Subcutaneous abdominal adipose tissue (tissue), 5 donors: ENCODE data around the gene ADAMTS16.

Experiments used
- H3K27ac ChIP-seq: one replicate; pipeline ENCODE4 v1.7.0; 2013; ENCODE audit warnings: low read depth, mild to moderate bottlenecking, inconsistent platforms, low read length, moderate library complexity
- H3K27me3 ChIP-seq, 5 donors: one replicate each; pipeline ENCODE4 v1.7.0; 2013; ENCODE audit warnings: low read length in 5 of 5, inconsistent platforms in 1 of 5; ENCODE audit not compliant: control insufficient read depth in 5 of 5, insufficient read depth in 4 of 5
- H3K36me3 ChIP-seq, 5 donors: one replicate each; pipeline ENCODE4 v1.7.0; 2013; ENCODE audit warnings: low read length in 5 of 5; ENCODE audit not compliant: control insufficient read depth in 5 of 5, insufficient read depth in 5 of 5
- H3K4me1 ChIP-seq, 5 donors: one replicate each; pipeline ENCODE4 v1.7.0; 2013; ENCODE audit warnings: low read length in 5 of 5, mild to moderate bottlenecking in 3 of 5, moderate library complexity in 1 of 5; ENCODE audit not compliant: control insufficient read depth in 5 of 5, insufficient read depth in 5 of 5
- H3K4me3 ChIP-seq, 5 donors: one replicate each; pipeline ENCODE4 v1.7.0; 2013; ENCODE audit warnings: low read length in 5 of 5, low read depth in 1 of 5
- H3K9ac ChIP-seq, 5 donors: one replicate each; pipeline ENCODE4 v1.7.0; 2013; ENCODE audit warnings: low read length in 5 of 5, mild to moderate bottlenecking in 4 of 5, moderate library complexity in 3 of 5
- H3K9me3 ChIP-seq, 5 donors: one replicate each; pipeline ENCODE4 v1.7.0; 2013; ENCODE audit warnings: low read length in 5 of 5; ENCODE audit not compliant: control insufficient read depth in 5 of 5
- donor health status: healthy.
- donor health status: healthy.
- donor health status: healthy.
- donor health status: healthy.
- donor health status: healthy.

Gene ADAMTS16

GRCh38 chr5:5341531-5342292 lies 201.6 kb downstream of the ADAMTS16 start:
- Histone ChIP-seq H3K27me3 (peaks cover 0 to 5% (median 0%) of the 10 kb centered on the region in 5 donors), H3K9me3 (no peaks in the 10 kb centered on the region), H3K9ac (no peak overlapping the region), H3K36me3 (no peaks in the 10 kb centered on the region), H3K4me3 (peak overlapping the region in 1 of 5 donors; percentile 9), H3K27ac (peak overlapping the region; percentile 81), H3K4me1 (peaks cover 9 to 32% (median 29%) of the 10 kb centered on the region in 5 donors)

- peaks cover 9 to 32% (median 29%) of the 10 kb centered on the region in 5 donors for H3K4me1 ChIP-seq
- H3K9ac ChIP-seq = no peak overlapping the region
- peaks cover 0 to 5% (median 0%) of the 10 kb centered on the region in 5 donors for H3K27me3 ChIP-seq
- H3K27ac ChIP-seq = no peak overlapping the region
- no peak overlapping the region for H3K4me3 ChIP-seq
- no peaks in the 10 kb centered on the region for H3K9me3 ChIP-seq
- no peaks in the 10 kb centered on the region for H3K36me3 ChIP-seq
Observed at GRCh38 chr5:5342784-5343183, 202.7 kb downstream of the ADAMTS16 start.

GRCh38 chr5:5343568-5343967 lies 203.4 kb downstream of the ADAMTS16 start:
- H3K9ac ChIP-seq = no peak overlapping the region

GRCh38 chr5:5344051-5344571 lies 204.0 kb downstream of the ADAMTS16 start:
- Histone ChIP-seq H3K36me3 (no peaks in the 10 kb centered on the region), H3K4me3 (no peak overlapping the region), H3K9ac (no peak overlapping the region), H3K27ac (no peak overlapping the region), H3K27me3 (peaks cover 0 to 5% (median 0%) of the 10 kb centered on the region in 5 donors), H3K4me1 (peaks cover 9 to 33% (median 29%) of the 10 kb centered on the region in 5 donors), H3K9me3 (no peaks in the 10 kb centered on the region)

More at GRCh38 chr5:5343568-5343967, 203.4 kb downstream of the ADAMTS16 start:
- Histone ChIP-seq H3K27ac (no peak overlapping the region), H3K36me3 (no peaks in the 10 kb centered on the region), H3K9me3 (no peaks in the 10 kb centered on the region), H3K27me3 (peaks cover 0 to 5% (median 0%) of the 10 kb centered on the region in 5 donors), H3K4me1 (peaks cover 9 to 33% (median 29%) of the 10 kb centered on the region in 5 donors), H3K4me3 (no peak overlapping the region)

- H3K36me3 ChIP-seq = no peaks in the 10 kb centered on the region
- peaks cover 0 to 5% (median 0%) of the 10 kb centered on the region in 5 donors for H3K27me3 ChIP-seq
- H3K9ac ChIP-seq = no peak overlapping the region
- no peak overlapping the region for H3K4me3 ChIP-seq
- no peaks in the 10 kb centered on the region for H3K9me3 ChIP-seq
- peaks cover 9 to 33% (median 29%) of the 10 kb centered on the region in 5 donors for H3K4me1 ChIP-seq
- no peak overlapping the region for H3K27ac ChIP-seq
Observed at GRCh38 chr5:5344606-5345005, 204.5 kb downstream of the ADAMTS16 start.

GRCh38 chr5:5347442-5347841 lies 207.3 kb downstream of the ADAMTS16 start:
- H3K27ac ChIP-seq = no peak overlapping the region
- no peak overlapping the region for H3K9ac ChIP-seq
- peaks cover 0 to 19% (median 7%) of the 10 kb centered on the region in 5 donors for H3K4me1 ChIP-seq
- no peak overlapping the region for H3K4me3 ChIP-seq
- no peaks in the 10 kb centered on the region for H3K27me3 ChIP-seq
- no peaks in the 10 kb centered on the region for H3K36me3 ChIP-seq
- no peaks in the 10 kb centered on the region for H3K9me3 ChIP-seq

GRCh38 chr5:5348135-5348534 lies 208.0 kb downstream of the ADAMTS16 start:
- Histone ChIP-seq H3K4me1 (peaks cover 0 to 19% (median 7%) of the 10 kb centered on the region in 5 donors), H3K27me3 (no peaks in the 10 kb centered on the region)

GRCh38 chr5:5348576-5348975 lies 208.4 kb downstream of the ADAMTS16 start:
- Histone ChIP-seq H3K9me3 (no peaks in the 10 kb centered on the region), H3K27ac (no peak overlapping the region), H3K27me3 (no peaks in the 10 kb centered on the region), H3K4me3 (no peak overlapping the region), H3K9ac (no peak overlapping the region), H3K4me1 (peaks cover 0 to 17% (median 7%) of the 10 kb centered on the region in 5 donors), H3K36me3 (no peaks in the 10 kb centered on the region)

More at GRCh38 chr5:5348135-5348534, 208.0 kb downstream of the ADAMTS16 start:
- no peaks in the 10 kb centered on the region for H3K36me3 ChIP-seq
- no peak overlapping the region for H3K27ac ChIP-seq
- no peaks in the 10 kb centered on the region for H3K9me3 ChIP-seq
- no peak overlapping the region for H3K9ac ChIP-seq
- H3K4me3 ChIP-seq = no peak overlapping the region

- Histone ChIP-seq H3K27me3 (no peaks in the 10 kb centered on the region), H3K4me3 (no peak overlapping the region), H3K9me3 (no peaks in the 10 kb centered on the region), H3K36me3 (no peaks in the 10 kb centered on the region), H3K4me1 (peaks cover 0 to 3% (median 3%) of the 10 kb centered on the region in 5 donors), H3K9ac (no peak overlapping the region), H3K27ac (no peak overlapping the region)
Observed at GRCh38 chr5:5350101-5350500, 210.0 kb downstream of the ADAMTS16 start.

GRCh38 chr5:5351288-5351979 lies 211.3 kb downstream of the ADAMTS16 start:
- no peaks in the 10 kb centered on the region for H3K27me3 ChIP-seq
- peaks cover 0 to 3% (median 0%) of the 10 kb centered on the region in 5 donors for H3K4me1 ChIP-seq
- peak overlapping the region in 1 of 5 donors; percentile 2 for H3K4me3 ChIP-seq
- no peak overlapping the region for H3K27ac ChIP-seq
- H3K36me3 ChIP-seq = no peaks in the 10 kb centered on the region
- H3K9me3 ChIP-seq = no peaks in the 10 kb centered on the region
- H3K9ac ChIP-seq = no peak overlapping the region
